HL-60 (cell line): Measurements from ENCODE around the gene GORAB.

Experiments
- DNase-seq, 2 experiments: peaks; one replicate each; pipeline ENCODE4 v3.0.0-alpha.2; 2010 to 2020; ENCODE audit warnings: low read depth in 1 of 2, low spot score in 1 of 2
- H3K27ac ChIP-seq: fragments of 250-450 bp; sonication (Bioruptor Pico); replicated peaks from 2 replicates; pipeline ENCODE4 v1.5.1; 2020; ENCODE audit warnings: mild to moderate bottlenecking, moderate library complexity
- H3K27me3 ChIP-seq: fragments of 250-450 bp; sonication (Bioruptor Pico); 2 replicates; pipeline ENCODE4 v1.5.1; 2021; ENCODE audit warnings: mild to moderate bottlenecking, moderate library complexity; ENCODE audit not compliant: insufficient read depth, poor library complexity, severe bottlenecking
- H3K4me3 ChIP-seq: replicated peaks from 2 replicates; pipeline ENCODE4 v1.5.1; 2011; ENCODE audit warnings: mild to moderate bottlenecking, control low read depth, low read length; ENCODE audit not compliant: insufficient read depth
- CTCF ChIP-seq: IDR thresholded peaks from one replicate; pipeline ENCODE4 v1.5.1; 2011; ENCODE audit warnings: low read length, control low read depth, inconsistent platforms; ENCODE audit not compliant: insufficient read depth
- GABPA ChIP-seq: IDR thresholded peaks from 2 replicates; pipeline ENCODE4 v1.6.1; 2012; ENCODE audit warnings: low read depth
- POLR2AphosphoS5 ChIP-seq: IDR thresholded peaks from 2 replicates; pipeline ENCODE4 v1.6.1; 2012; ENCODE audit warnings: low read depth
- REST ChIP-seq: IDR thresholded peaks from 2 replicates; pipeline ENCODE4 v1.6.1; 2012; ENCODE audit warnings: low read depth; ENCODE audit not compliant: insufficient replicate concordance
- SPI1 ChIP-seq: IDR thresholded peaks from 2 replicates; pipeline ENCODE4 v1.6.1; 2012; ENCODE audit warnings: low read depth, mild to moderate bottlenecking, borderline replicate concordance

The GORAB gene

GRCh38 chr1:170544624-170545023, 12.7 kb downstream of the GORAB start:
- Histone ChIP-seq H3K27me3 (no peaks in the 10 kb centered on the region), H3K27ac (no peak overlapping the region), H3K4me3 (no peak overlapping the region)
- TF ChIP-seq CTCF: no peak
- TF ChIP-seq SPI1: no peak
- no peak for TF ChIP-seq POLR2AphosphoS5
- TF ChIP-seq GABPA: no peak
- TF ChIP-seq REST: no peak
- DNase-seq: no peak

GRCh38 chr1:170545476-170545875, 13.5 kb downstream of the GORAB start:
- no peaks in the 10 kb centered on the region for H3K27me3 ChIP-seq
- no peak for TF ChIP-seq CTCF
- TF ChIP-seq GABPA: no peak
- TF ChIP-seq SPI1: no peak
- TF ChIP-seq POLR2AphosphoS5: no peak
- no peak for TF ChIP-seq REST
- H3K4me3 ChIP-seq: no peak overlapping the region
- no peak overlapping the region for H3K27ac ChIP-seq
- DNase-seq: no peak

- no peak for TF ChIP-seq POLR2AphosphoS5
- TF ChIP-seq SPI1: no peak
- no peak for TF ChIP-seq GABPA
- no peak for TF ChIP-seq REST
- TF ChIP-seq CTCF: no peak
- Histone ChIP-seq H3K27ac (no peak overlapping the region), H3K27me3 (no peaks in the 10 kb centered on the region), H3K4me3 (no peak overlapping the region)
- no peak for DNase-seq
Measured at GRCh38 chr1:170547255-170547654, 15.3 kb downstream of the GORAB start.
